OCI-LY3 (cell line): ENCODE data around the gene ELAPOR1.

Experiments
- H2AFZ ChIP-seq: fragments of 200-600, 300-600 bp; shearing (Covaris generic); 2 replicates; pipeline ENCODE4 v1.6.0; 2014; ENCODE audit warnings: antibody characterized with exemption, low read depth, low read length
- H3K27ac ChIP-seq: fragments of 200-600, 300-600 bp; sonication (generic); 2 replicates; pipeline ENCODE4 v1.5.1; 2014; ENCODE audit warnings: mild to moderate bottlenecking, low read length, moderate library complexity, mixed read lengths
- H3K27me3 ChIP-seq: fragments of 200-600, 300-600 bp; sonication (generic); 2 replicates; pipeline ENCODE4 v1.6.1; 2014; ENCODE audit warnings: low read depth, low read length, mixed read lengths
- H3K36me3 ChIP-seq: fragments of 200-600, 300-600 bp; sonication (generic); replicated peaks from 2 replicates; pipeline ENCODE3; 2014; ENCODE audit warnings: low read depth, low read length, mixed read lengths
- H3K4me1 ChIP-seq: fragments of 300-600, 200-600 bp; sonication (generic); 2 replicates; pipeline ENCODE4 v1.6.1; 2014; ENCODE audit warnings: low read length, mixed read lengths
- H3K4me2 ChIP-seq: fragments of 200-600, 300-600 bp; sonication (generic); 2 replicates; pipeline ENCODE4 v1.6.1; 2014; ENCODE audit warnings: low read length, mixed read lengths
- H3K4me3 ChIP-seq: fragments of 300-600, 200-600 bp; sonication (generic); 2 replicates; pipeline ENCODE4 v1.5.1; 2014; ENCODE audit warnings: antibody characterized with exemption, mild to moderate bottlenecking, low read length, moderate library complexity
- H3K79me2 ChIP-seq: fragments of 300-600, 200-600 bp; shearing (Covaris generic); 2 replicates; pipeline ENCODE4 v1.6.1; 2014; ENCODE audit warnings: mild to moderate bottlenecking, low read length, mixed read lengths
- H3K9ac ChIP-seq: fragments of 300-600, 200-600 bp; shearing (Covaris generic); 2 replicates; pipeline ENCODE4 v1.6.0; 2014; ENCODE audit warnings: mild to moderate bottlenecking, low read length, moderate library complexity
- H3K9me3 ChIP-seq: fragments of 200-600, 300-600 bp; shearing (Covaris generic); 2 replicates; pipeline ENCODE4 v1.6.1; 2014; ENCODE audit warnings: low read length, mixed read lengths; ENCODE audit not compliant: insufficient read depth
- H4K20me1 ChIP-seq: fragments of 200-600, 300-600 bp; sonication (generic); 2 replicates; pipeline ENCODE4 v1.6.1; 2016; ENCODE audit warnings: low read length, mixed read lengths; ENCODE audit not compliant: insufficient read depth
- CTCF ChIP-seq: fragments of 200-600, 300-600 bp; sonication (generic); IDR thresholded peaks from 2 replicates; pipeline ENCODE4 v1.5.1; 2014; ENCODE audit warnings: antibody characterized with exemption, low read length, low read depth
- EZH2phosphoT487 ChIP-seq: fragments of 200-600 bp; shearing (Covaris generic); IDR thresholded peaks from 2 replicates; pipeline ENCODE4 v1.6.1; 2018; ENCODE audit warnings: antibody characterized with exemption, mixed run types, low read depth

ELAPOR1 gene

GRCh38 chr1:109083501-109083900 is 30.4 kb upstream of the ELAPOR1 start:
- Histone ChIP-seq H3K27ac (no peak overlapping the region), H3K4me2 (no peak overlapping the region), H3K27me3 (no peaks in the 10 kb centered on the region), H3K4me3 (no peak overlapping the region), H3K4me1 (peaks cover under 1% of the 10 kb centered on the region; the same call in 1 of the 2 replicates), H4K20me1 (no peaks in the 10 kb centered on the region), H3K9ac (no peak overlapping the region), H2AFZ (no peak overlapping the region), H3K9me3 (no peaks in the 10 kb centered on the region), H3K79me2 (no peaks in the 10 kb centered on the region), H3K36me3 (no peaks in the 10 kb centered on the region)
- TF ChIP-seq CTCF (no peak), EZH2phosphoT487 (no peak)

- TF ChIP-seq CTCF (no peak), EZH2phosphoT487 (no peak)
- Histone ChIP-seq H3K79me2 (no peaks in the 10 kb centered on the region), H3K36me3 (no peaks in the 10 kb centered on the region), H3K27me3 (no peaks in the 10 kb centered on the region), H3K9me3 (no peaks in the 10 kb centered on the region), H3K9ac (no peak overlapping the region), H3K4me2 (no peak overlapping the region), H3K4me3 (no peak overlapping the region), H3K4me1 (no peaks in the 10 kb centered on the region), H2AFZ (no peak overlapping the region), H3K27ac (no peak overlapping the region), H4K20me1 (no peaks in the 10 kb centered on the region)
These were observed 30.0 kb upstream of the ELAPOR1 start for GRCh38 chr1:109083923-109084322.

- no peak overlapping the region for H3K4me2 ChIP-seq
- no peak overlapping the region for H2AFZ ChIP-seq
- H3K9ac ChIP-seq = no peak overlapping the region
- no peaks in the 10 kb centered on the region for H3K36me3 ChIP-seq
- H3K4me1 ChIP-seq = no peaks in the 10 kb centered on the region
- no peaks in the 10 kb centered on the region for H3K27me3 ChIP-seq
- no peak overlapping the region for H3K4me3 ChIP-seq
- H3K79me2 ChIP-seq = no peaks in the 10 kb centered on the region
- no peaks in the 10 kb centered on the region for H4K20me1 ChIP-seq
- TF ChIP-seq EZH2phosphoT487 = no peak
- no peak for TF ChIP-seq CTCF
- no peaks in the 10 kb centered on the region for H3K9me3 ChIP-seq
- H3K27ac ChIP-seq = no peak overlapping the region
These were observed 29.1 kb upstream of the ELAPOR1 start for GRCh38 chr1:109084563-109085517.

GRCh38 chr1:109089242-109090015 is 24.5 kb upstream of the ELAPOR1 start:
- H3K9me3 ChIP-seq = no peaks in the 10 kb centered on the region
- H3K27ac ChIP-seq = no peak overlapping the region
- peaks cover 25% of the 10 kb centered on the region for H3K79me2 ChIP-seq
- H3K9ac ChIP-seq = no peak overlapping the region
- H3K4me2 ChIP-seq = peak overlapping the region; percentile 90; the same call in 1 of the 2 replicates
- peaks cover 9% of the 10 kb centered on the region for H3K4me1 ChIP-seq
- H4K20me1 ChIP-seq = no peaks in the 10 kb centered on the region
- H3K27me3 ChIP-seq = no peaks in the 10 kb centered on the region
- peak overlapping the region; percentile 99; the same call in 1 of the 2 replicates for H3K4me3 ChIP-seq
- H3K36me3 ChIP-seq = no peaks in the 10 kb centered on the region
- TF ChIP-seq EZH2phosphoT487 (no peak), CTCF (peak; percentile 39)
- H2AFZ ChIP-seq = no peak overlapping the region
